Left ventricle myocardium inferior (tissue), 1 donor: ENCODE results near the gene DYNLT2. TPM values are rescaled to one million over a fixed set of nuclear protein-coding genes. Genes with fewer than 3 reads are reported as not detected.

ENCODE experiments used
- DNase-seq: peaks from one replicate; pipeline ENCODE4 v3.0.0-alpha.2; 2020
- H3K27ac ChIP-seq: fragments of 200-600 bp; replicated peaks from 2 replicates; pipeline ENCODE4 v1.8.0; 2021
- H3K27me3 ChIP-seq: fragments of 200-600 bp; 2 replicates; pipeline ENCODE4 v1.8.0; 2021; ENCODE audit warnings: low read depth
- H3K36me3 ChIP-seq: fragments of 200-600 bp; 2 replicates; pipeline ENCODE4 v1.8.0; 2021
- H3K4me1 ChIP-seq: fragments of 200-600 bp; 2 replicates; pipeline ENCODE4 v1.8.0; 2021
- H3K4me3 ChIP-seq: fragments of 200-600 bp; 2 replicates; pipeline ENCODE4 v1.8.0; 2021; ENCODE audit warnings: mild to moderate bottlenecking, moderate library complexity
- H3K9me3 ChIP-seq: fragments of 200-600 bp; replicated peaks from 2 replicates; pipeline ENCODE4 v1.8.0; 2021
- CTCF ChIP-seq: fragments of 200-600 bp; IDR thresholded peaks from 2 replicates; pipeline ENCODE4 v1.8.0; 2021; ENCODE audit warnings: antibody characterized with exemption, mild to moderate bottlenecking, borderline replicate concordance
- intact Hi-C: fragments of 100-400 bp; cut with micrococcal nuclease; formaldehyde crosslinking; loops from one replicate; pipeline ENCODE4 v1.11.0; 2022
- total RNA-seq: library from RNA; stranded (reverse); fragmentation: NEBNext Ultra II Directional; extraction: Animal tissue kit (Norgen Biotek cat#: 25700); gene quantifications from one replicate; pipeline ENCODE4 v1.2.1, GENCODE V29; 2021
- donor health status: DM: no; HTN: yes; CAD: no; lungs with severe emphysema.

Gene DYNLT2
- total RNA-seq, 1 donor from 2014 or later, result 0.66 TPM

DNA sequence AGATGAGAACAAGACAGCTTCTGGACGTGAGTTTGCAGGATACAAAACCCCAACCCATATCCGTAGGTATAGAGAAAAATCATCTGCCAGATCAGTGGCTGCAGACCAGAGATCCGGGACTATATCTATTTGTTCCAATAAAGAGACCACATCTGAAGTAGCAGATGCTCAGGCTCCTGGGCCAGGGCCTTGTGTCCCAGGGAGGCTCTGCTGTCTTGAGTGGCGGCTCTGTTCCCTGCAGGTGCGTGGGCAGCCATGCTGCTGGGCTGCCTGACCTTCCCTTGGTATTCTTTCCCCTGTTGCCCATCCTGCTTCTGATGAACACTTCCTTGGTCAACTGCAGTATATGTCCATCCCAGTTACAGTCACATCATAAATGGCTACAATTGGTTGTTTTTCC, 35.0 kb upstream of the DYNLT2 start:
- H3K9me3 ChIP-seq, result no peaks in the 10 kb centered on the region
- H3K27ac ChIP-seq, result no peak overlapping the region
- DNase-seq, result no peak
- TF ChIP-seq CTCF, result no peak
- peaks cover 17% of the 10 kb centered on the region for H3K4me1 ChIP-seq
- intact Hi-C loops, result loop anchor here (5.0 kb wide), 1 partner anchor 741 kb away; no protein-coding TSS in a partner anchor
- peaks cover 5% of the 10 kb centered on the region for H3K36me3 ChIP-seq
- no peak overlapping the region for H3K4me3 ChIP-seq
- no peaks in the 10 kb centered on the region for H3K27me3 ChIP-seq

DNA sequence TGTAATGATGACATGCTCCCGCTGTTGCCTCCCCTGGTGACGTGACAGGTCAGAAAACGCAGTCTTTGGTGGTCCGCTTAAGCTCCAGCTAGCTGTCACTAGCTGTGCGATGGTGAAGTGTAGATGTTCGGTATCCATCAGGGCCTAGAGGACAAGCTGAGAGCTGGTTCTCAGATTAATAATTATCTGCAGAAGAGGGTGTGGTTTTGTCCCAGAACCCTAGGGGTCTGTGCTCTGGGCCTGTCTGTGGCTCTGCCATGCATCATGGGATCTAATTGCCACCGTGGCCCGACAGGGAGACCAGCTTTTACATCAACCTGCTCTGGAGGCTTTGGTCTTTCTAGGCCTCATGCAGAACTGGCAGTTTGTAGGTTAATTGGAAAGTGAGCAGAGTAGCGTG, 34.2 kb upstream of the DYNLT2 start:
- H3K36me3 ChIP-seq, result peaks cover 11% of the 10 kb centered on the region
- no peak for DNase-seq
- intact Hi-C loops, result loop anchor here (5.0 kb wide), 1 partner anchor 742 kb away; no protein-coding TSS in a partner anchor
- H3K4me3 ChIP-seq, result no peak overlapping the region
- TF ChIP-seq CTCF, result no peak
- H3K4me1 ChIP-seq, result peaks cover 10% of the 10 kb centered on the region
- H3K27me3 ChIP-seq, result no peaks in the 10 kb centered on the region
- no peaks in the 10 kb centered on the region for H3K9me3 ChIP-seq
- no peak overlapping the region for H3K27ac ChIP-seq

GRCh38 chr6:169784821-169785340, 33.5 kb upstream of the DYNLT2 start:
- intact Hi-C loops, result loop anchor here (5.0 kb wide), 1 partner anchor 742 kb away; no protein-coding TSS in a partner anchor
- no peak for DNase-seq
- no peaks in the 10 kb centered on the region for H3K9me3 ChIP-seq

DNA sequence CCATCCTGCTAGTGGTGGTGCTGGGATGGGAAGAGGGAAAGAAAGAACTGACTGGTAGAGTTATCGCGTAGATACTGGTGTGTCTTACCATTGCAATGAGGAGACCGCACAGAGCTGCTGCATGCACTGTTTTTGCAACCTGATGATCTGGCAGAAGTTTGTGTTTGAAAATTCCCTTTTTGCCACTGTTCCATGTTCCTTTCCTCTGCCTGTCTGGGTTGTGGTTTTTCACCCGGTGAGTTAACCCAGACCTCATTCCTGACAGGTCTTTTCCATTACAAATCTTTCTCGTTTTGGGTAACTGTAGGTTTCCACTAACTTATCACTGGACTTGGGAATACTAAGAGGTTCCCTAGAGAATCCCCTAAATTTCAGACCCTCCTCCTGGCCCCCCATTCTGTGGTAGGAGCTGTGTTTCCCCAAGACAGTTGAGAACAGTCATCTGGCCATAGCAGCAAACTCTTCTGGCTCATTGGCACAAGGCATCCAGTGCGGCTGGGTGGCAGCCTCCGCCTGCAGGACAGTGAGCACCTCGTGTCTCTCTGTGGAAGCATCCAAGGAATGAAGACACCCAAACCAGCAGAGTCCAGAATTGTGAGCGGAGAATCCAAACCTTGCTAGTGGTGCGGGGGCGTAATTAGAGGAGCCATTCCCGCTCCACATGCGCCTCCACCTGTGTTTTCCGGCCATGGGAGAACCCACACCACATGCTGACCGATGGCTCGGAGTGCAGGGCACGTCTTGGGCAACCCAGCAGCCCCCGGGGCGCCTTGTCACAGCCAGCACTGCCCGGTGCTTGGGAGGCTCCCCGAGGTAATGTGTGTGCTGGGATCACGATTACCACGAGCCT, 32.8 kb upstream of the DYNLT2 start:
- DNase-seq, result no peak
- no peaks in the 10 kb centered on the region for H3K27me3 ChIP-seq
- intact Hi-C loops, result no loop called here

More at GRCh38 chr6:169784821-169785340, 33.5 kb upstream of the DYNLT2 start:
- no peak for TF ChIP-seq CTCF
- no peaks in the 10 kb centered on the region for H3K27me3 ChIP-seq
- H3K4me3 ChIP-seq, result no peak overlapping the region
- H3K36me3 ChIP-seq, result peaks cover 18% of the 10 kb centered on the region
- H3K27ac ChIP-seq, result no peak overlapping the region
- H3K4me1 ChIP-seq, result peaks cover 5% of the 10 kb centered on the region

GRCh38 chr6:169783401-169783800, 32.0 kb upstream of the DYNLT2 start:
- no peak for DNase-seq
- no peaks in the 10 kb centered on the region for H3K4me1 ChIP-seq
- TF ChIP-seq CTCF, result no peak
- intact Hi-C loops, result no loop called here
- H3K4me3 ChIP-seq, result no peak overlapping the region
- H3K27ac ChIP-seq, result no peak overlapping the region
- H3K27me3 ChIP-seq, result no peaks in the 10 kb centered on the region
- no peaks in the 10 kb centered on the region for H3K9me3 ChIP-seq
- H3K36me3 ChIP-seq, result peaks cover 31% of the 10 kb centered on the region

More for the DNA sequence above, 32.8 kb upstream of the DYNLT2 start:
- TF ChIP-seq CTCF, result no peak
- Histone ChIP-seq H3K9me3 (no peaks in the 10 kb centered on the region), H3K27ac (no peak overlapping the region), H3K4me3 (no peak overlapping the region), H3K4me1 (no peaks in the 10 kb centered on the region), H3K36me3 (peaks cover 24% of the 10 kb centered on the region)
